ENCODE data around the gene GLP1R. TPM values are rescaled to one million over a fixed set of nuclear protein-coding genes. Genes with fewer than 3 reads are reported as not detected.

Gene GLP1R
- total and polyA plus RNA-seq, 2 of the 13 experiments (the other 11 are each of a cell fraction or from before 2014, with no cell fraction given), result not detected

- H3K9me3 ChIP-seq (ENCODE audit: low read length), result no peaks in the 10 kb centered on the region
- POLR2A ChIA-PET, result no interaction called here
- in situ Hi-C loops (cut with HindIII; ENCODE audit: extremely low pct_ligation_motif_present, low pct_unique_long_range_greater_than_20kb), result no loop called here
- no peaks in the 10 kb centered on the region for H3K79me2 ChIP-seq (ENCODE audit: insufficient read depth, low read length)
- TF ChIP-seq GRHL1 (CRISPR knock-in tag; conservative IDR thresholded peaks at IDR 0.05) (no peak), SNAPC4 (CRISPR knock-in tag; IDR thresholded peaks at IDR 0.05) (no peak)
- intact Hi-C loops (cut with micrococcal nuclease; ENCODE audit: unreplicated experiment), result no loop called here
- no peaks in the 10 kb centered on the region for H3K4me1 ChIP-seq (ENCODE audit: insufficient read depth, low read length)
- H3K36me3 ChIP-seq (replicated peaks in 1 of 2; ENCODE audit: control insufficient read depth in 1 of 2, insufficient read depth in 2 of 2, low read length in 2 of 2), result no peaks in the 10 kb centered on the region
- no peak overlapping the region for H3K4me3 ChIP-seq (replicated peaks in 1 of 3; ENCODE audit: insufficient read depth in 1 of 3, low read depth in 2 of 3, low read length in 3 of 3)
- 10% methylated on average over 9 of the region's 9 CpGs for WGBS (ENCODE audit: low lambda C conversion rate)
- no peak overlapping the region for H3K9ac ChIP-seq (ENCODE audit: insufficient read depth, low read depth, low read length)
- CTCF ChIA-PET (ENCODE audit: low intra/inter-chr PET ratio, low total read pairs), result no interaction called here
- ATAC-seq, result no peak
- no peak for DNase-seq (ENCODE audit: low spot score)
- peaks cover 8 to 9% of the 10 kb centered on the region in 2 experiments; a peak in 4 of 5 replicates for H3K27me3 ChIP-seq (ENCODE audit: control insufficient read depth in 1 of 2, insufficient read depth in 2 of 2, low read length in 2 of 2)
- H3K4me2 ChIP-seq (ENCODE audit: low read depth, low read length), result no peak overlapping the region
- H4K20me1 ChIP-seq (ENCODE audit: insufficient read depth, low read length), result no peaks in the 10 kb centered on the region
- no TSS peak for BruUV-seq (replicated peaks)
- FAIRE-seq, result no peak
- no peak overlapping the region for H2AFZ ChIP-seq (ENCODE audit: low read length)
- no peak overlapping the region for H3K27ac ChIP-seq (ENCODE audit: extremely low read length, insufficient read depth, low read length)
Measured at GRCh38 chr6:39074486-39074885, 25.9 kb downstream of the GLP1R start.
